Activated T-cell treated with anti-CD3 and anti-CD28 coated beads for 4 hours (primary cell): ENCODE measurements around the gene ZCCHC3.
A peak's percentile ranks its signal among the peaks of the same experiment; 100 is the strongest.
"Not testable (repeated sequence)": the region's sequence is repeated elsewhere in the genome, so short reads cannot be mapped to it uniquely, and the experiment has no call there.

Experiments
- DNase-seq: peaks from one replicate; pipeline ENCODE4 v3.0.0-alpha.2; 2020

The ZCCHC3 gene

DNA sequence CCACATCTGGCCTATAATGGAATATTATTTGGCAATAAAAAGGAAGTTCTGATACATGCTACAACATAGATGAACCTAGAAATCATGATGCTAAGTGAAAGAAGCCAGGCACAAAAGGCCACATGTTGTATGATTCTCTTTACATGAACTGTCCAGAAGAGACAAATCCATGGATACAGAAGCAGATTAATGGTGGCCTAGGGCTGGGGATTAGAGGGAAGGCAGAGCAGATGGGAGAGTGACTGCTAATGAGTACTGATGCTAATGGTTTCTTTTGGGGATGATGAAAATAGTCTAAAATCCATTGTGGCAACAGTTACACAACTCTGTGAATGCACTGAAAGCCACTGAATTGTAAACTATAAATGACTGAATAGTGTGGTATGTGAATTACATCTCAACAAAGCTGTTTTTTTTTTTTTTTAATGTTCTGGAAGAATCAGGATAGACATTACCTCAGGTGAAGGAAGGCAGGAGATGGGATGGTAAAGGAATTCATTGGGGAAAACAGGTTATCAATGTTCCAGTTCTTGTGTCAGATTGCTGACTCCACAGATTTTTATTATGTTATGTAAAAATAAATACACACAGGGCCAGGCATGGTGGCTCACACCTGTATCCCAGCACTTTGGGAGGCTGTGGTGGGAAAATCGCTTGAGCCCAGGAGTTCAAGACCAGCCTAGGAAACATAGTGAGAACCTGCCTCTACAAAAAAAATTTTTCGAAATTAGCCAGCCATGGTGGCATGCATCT lies 19.1 kb downstream of the ZCCHC3 start:
- DNase-seq = no peak

- DNase-seq = peak; percentile 92
Measured at GRCh38 chr20:324177-325044, 27.0 kb downstream of the ZCCHC3 start.

GRCh38 chr20:325045-325888 lies 27.9 kb downstream of the ZCCHC3 start, which contains the start of gene SOX12:
Gene SOX12, plus strand, starts transcription at chr20:325552. Its CDS starts 373 bp downstream, at chr20:325925.
- DNase-seq = peak; percentile 97

DNA sequence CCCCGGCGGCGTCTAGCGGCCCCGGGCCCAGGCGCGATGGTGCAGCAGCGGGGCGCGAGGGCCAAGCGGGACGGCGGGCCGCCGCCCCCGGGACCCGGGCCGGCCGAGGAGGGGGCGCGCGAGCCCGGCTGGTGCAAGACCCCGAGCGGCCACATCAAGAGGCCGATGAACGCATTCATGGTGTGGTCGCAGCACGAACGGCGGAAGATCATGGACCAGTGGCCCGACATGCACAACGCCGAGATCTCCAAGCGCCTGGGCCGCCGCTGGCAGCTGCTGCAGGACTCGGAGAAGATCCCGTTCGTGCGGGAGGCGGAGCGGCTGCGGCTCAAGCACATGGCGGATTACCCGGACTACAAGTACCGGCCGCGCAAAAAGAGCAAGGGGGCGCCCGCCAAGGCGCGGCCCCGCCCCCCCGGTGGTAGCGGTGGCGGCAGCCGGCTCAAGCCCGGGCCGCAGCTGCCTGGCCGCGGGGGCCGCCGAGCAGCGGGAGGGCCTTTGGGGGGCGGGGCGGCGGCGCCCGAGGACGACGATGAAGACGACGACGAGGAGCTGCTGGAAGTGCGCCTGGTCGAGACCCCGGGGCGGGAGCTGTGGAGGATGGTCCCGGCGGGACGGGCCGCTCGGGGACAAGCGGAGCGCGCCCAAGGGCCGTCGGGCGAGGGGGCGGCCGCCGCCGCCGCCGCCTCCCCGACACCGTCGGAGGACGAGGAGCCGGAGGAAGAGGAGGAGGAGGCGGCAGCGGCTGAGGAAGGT lies 28.7 kb downstream of the ZCCHC3 start:
- DNase-seq = peak; percentile 29

DNA sequence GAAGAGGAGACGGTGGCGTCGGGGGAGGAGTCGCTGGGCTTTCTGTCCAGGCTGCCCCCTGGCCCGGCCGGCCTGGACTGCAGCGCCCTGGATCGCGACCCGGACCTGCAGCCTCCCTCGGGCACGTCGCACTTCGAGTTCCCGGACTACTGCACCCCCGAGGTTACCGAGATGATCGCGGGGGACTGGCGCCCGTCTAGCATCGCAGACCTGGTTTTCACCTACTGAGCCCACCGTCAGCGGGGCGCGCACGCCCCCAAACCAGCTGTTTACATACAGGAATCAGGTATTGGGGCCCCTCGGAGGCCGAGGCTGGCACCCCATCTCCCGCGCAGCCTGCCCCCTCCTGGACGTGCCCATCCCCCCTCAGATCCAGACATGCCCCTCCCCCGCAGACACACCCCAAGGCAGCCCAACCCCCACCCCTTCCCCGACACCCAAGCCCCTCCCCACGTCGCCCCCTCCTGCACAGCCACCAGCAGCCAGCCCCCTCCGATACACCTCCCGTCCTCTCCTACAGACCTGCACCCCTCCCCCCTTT lies 29.3 kb downstream of the ZCCHC3 start:
- no peak for DNase-seq

GRCh38 chr20:327186-328026 lies 30.0 kb downstream of the ZCCHC3 start:
- DNase-seq = peak; percentile 58

- no peak for DNase-seq
Measured at GRCh38 chr20:328027-328974, 30.9 kb downstream of the ZCCHC3 start.

GRCh38 chr20:328975-329695 lies 31.8 kb downstream of the ZCCHC3 start:
- DNase-seq = no peak

- no peak for DNase-seq
Measured at GRCh38 chr20:329851-330232, 32.5 kb downstream of the ZCCHC3 start.

GRCh38 chr20:330233-331149 lies 33.1 kb downstream of the ZCCHC3 start:
- DNase-seq = peak; percentile 47

DNA sequence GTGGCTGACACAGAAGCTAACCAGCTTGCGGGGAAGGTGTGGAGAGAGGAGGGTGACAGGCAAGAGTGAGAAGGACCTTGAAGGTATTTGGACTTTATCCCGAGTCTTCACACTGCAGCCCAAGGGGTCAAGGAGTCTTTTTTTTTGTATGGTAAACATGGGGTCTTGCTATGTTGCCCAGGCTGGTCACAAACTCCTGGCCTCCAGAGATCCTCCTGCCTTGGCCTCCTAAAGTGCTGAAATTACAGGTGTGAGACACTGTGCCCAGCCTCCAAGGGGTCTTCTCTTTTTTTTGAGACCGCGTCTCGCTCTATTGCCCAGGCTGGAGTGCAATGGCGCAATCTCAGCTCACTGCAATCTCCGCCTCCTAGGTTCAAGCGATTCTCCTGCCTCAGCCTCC lies 37.2 kb downstream of the ZCCHC3 start:
- DNase-seq = no peak

DNA sequence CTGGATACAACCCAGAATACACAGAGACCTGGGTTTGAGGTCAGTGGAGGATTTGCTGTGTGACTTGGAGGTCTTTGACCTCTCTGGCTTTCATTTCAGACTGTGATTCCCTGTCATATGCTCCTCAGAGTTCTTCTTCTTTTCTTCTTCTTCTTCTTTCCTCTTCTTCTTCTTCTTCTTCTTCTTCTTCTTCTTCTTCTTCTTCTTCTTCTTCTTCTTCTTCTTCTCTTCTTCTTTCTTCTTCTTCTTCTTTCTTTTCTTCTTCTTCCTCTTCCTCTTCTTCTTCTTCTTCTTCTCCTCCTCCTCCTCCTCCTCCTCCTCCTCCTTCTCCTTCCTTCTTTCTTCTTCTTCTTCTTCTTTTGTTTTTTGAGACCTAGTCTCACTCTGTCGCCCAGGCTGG lies 38.7 kb downstream of the ZCCHC3 start:
- DNase-seq = not testable (repeated sequence)

- no peak for DNase-seq
Measured at GRCh38 chr20:341682-342081, 44.3 kb downstream of the ZCCHC3 start.

GRCh38 chr20:343107-343506 lies 45.7 kb downstream of the ZCCHC3 start:
- DNase-seq = no peak

DNA sequence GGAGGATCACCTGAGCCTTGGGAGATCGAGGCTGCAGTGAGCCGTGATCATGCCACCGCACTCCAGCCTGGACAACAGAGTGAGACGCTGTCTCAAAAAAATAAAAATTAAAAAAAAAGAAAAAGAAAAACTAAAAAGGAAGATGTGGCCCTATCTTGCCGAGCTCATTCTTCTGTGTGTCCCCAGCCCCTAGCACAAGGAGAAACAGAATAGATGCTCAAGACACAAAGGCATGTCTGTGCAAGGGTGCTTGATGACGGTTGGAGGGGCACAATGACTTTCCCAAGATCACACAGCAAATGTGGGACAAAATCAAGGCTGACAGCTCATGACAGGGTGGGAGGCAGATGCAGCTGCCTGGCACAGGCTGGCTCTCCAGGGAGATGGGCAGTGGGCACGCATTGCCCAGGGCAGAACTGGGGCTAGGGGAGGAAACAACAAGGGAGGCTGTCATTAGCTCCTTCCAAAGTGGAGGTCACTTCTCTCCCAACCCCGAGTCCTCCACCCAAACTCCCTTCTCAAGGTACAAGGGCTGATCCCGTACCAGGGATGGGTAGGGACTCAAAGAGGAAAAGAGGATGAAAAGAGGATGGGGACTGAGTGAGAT lies 48.8 kb downstream of the ZCCHC3 start:
- no peak for DNase-seq

GRCh38 chr20:346640-347316 lies 49.4 kb downstream of the ZCCHC3 start, which contains the start of gene NRSN2:
Gene NRSN2, plus strand, starts transcription at chr20:347111. Its CDS starts 2,533 bp downstream, at chr20:349644.
- no peak for DNase-seq

DNA sequence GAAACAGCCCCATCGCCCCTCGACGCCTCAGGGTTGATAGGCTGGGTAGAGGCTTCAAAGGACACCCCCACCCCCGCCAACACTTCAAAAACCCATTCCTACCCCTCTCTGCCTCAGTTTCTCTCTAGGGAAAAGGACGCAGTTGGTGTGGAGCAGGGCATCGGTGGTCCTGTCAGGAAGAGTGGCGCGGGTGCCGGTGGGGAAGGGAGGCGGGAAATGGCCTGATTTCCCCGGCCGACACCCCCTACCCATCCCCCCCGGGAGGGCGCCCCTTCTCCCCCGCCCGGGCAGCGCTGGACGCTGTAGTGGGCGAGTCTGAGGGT lies 49.9 kb downstream of the ZCCHC3 start:
- no peak for DNase-seq
